ENCODE data around the gene SLC24A4. TPM values are rescaled to one million over a fixed set of nuclear protein-coding genes. Genes with fewer than 3 reads are reported as not detected.

Gene SLC24A4
- total RNA-seq, 1 donor from 2014 or later, result not detected

GRCh38 chr14:92544051-92544720, 221.2 kb downstream of the SLC24A4 start:
- no peak for TF ChIP-seq CTCF (IDR thresholded peaks at IDR 0.05; ENCODE audit: insufficient read depth, low read length, poor library complexity, severe bottlenecking)

GRCh38 chr14:92546347-92547053, 223.5 kb downstream of the SLC24A4 start:
- DNase-seq (ENCODE audit: low read depth), result no peak
- H3K4me3 ChIP-seq (ENCODE audit: low read depth, low read length), result no peak overlapping the region
- H3K27me3 ChIP-seq (ENCODE audit: control insufficient read depth, insufficient read depth, low read length), result no peaks in the 10 kb centered on the region
- TF ChIP-seq CTCF (IDR thresholded peaks at IDR 0.05; ENCODE audit: insufficient read depth, low read length, poor library complexity, severe bottlenecking), result no peak
- no peaks in the 10 kb centered on the region for H3K36me3 ChIP-seq (ENCODE audit: control insufficient read depth, insufficient read depth, low read length)

More at GRCh38 chr14:92544051-92544720, 221.2 kb downstream of the SLC24A4 start:
- Histone ChIP-seq H3K36me3 (ENCODE audit: control insufficient read depth, insufficient read depth, low read length) (no peaks in the 10 kb centered on the region), H3K27me3 (ENCODE audit: control insufficient read depth, insufficient read depth, low read length) (no peaks in the 10 kb centered on the region), H3K4me3 (ENCODE audit: low read depth, low read length) (no peak overlapping the region)
- no peak for DNase-seq (ENCODE audit: low read depth)

- no peak for DNase-seq (ENCODE audit: low read depth)
- no peak for TF ChIP-seq CTCF (IDR thresholded peaks at IDR 0.05; ENCODE audit: insufficient read depth, low read length, poor library complexity, severe bottlenecking)
- H3K36me3 ChIP-seq (ENCODE audit: control insufficient read depth, insufficient read depth, low read length), result no peaks in the 10 kb centered on the region
- H3K4me3 ChIP-seq (ENCODE audit: low read depth, low read length), result no peak overlapping the region
- no peaks in the 10 kb centered on the region for H3K27me3 ChIP-seq (ENCODE audit: control insufficient read depth, insufficient read depth, low read length)
Measured at GRCh38 chr14:92549105-92549858, 226.3 kb downstream of the SLC24A4 start.

DNA sequence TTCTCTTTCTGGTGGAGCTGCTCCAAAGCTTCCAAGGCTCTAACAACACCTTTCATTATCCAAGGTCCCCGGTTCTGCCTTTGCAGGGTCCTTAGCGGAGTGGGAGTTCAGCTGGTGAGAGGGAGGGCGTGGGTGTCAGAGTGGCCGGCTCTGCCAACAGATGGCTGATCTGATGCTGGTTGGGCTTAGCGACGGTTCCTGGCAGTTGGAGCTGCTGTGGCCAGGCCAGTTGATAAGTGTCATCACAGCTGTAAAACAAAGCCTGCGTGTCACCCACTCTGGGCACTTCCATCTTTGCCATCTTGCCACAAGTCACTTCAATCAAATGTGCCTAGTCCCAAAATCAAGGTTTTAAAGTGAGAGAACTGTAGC, 226.9 kb downstream of the SLC24A4 start:
- no peaks in the 10 kb centered on the region for H3K27me3 ChIP-seq (ENCODE audit: control insufficient read depth, insufficient read depth, low read length)
- no peaks in the 10 kb centered on the region for H3K36me3 ChIP-seq (ENCODE audit: control insufficient read depth, insufficient read depth, low read length)
- H3K4me3 ChIP-seq (ENCODE audit: low read depth, low read length), result no peak overlapping the region
- no peak for DNase-seq (ENCODE audit: low read depth)
- TF ChIP-seq CTCF (IDR thresholded peaks at IDR 0.05; ENCODE audit: insufficient read depth, low read length, poor library complexity, severe bottlenecking), result no peak

Other genes with a start within 250 kb of the SLC24A4 start
- gene ATXN3, start 216.6 kb upstream of the SLC24A4 start, total RNA-seq, result 20.7 and 29.0 TPM in 2 replicates
- 234 and 305 TPM in 2 replicates for gene NDUFB1, start 201.5 kb upstream of the SLC24A4 start, total RNA-seq
- gene CPSF2, start 201.2 kb upstream of the SLC24A4 start, total RNA-seq, result 53.7 and 56.7 TPM in 2 replicates
- 5.1 and 6.0 TPM in 2 replicates for gene RIN3, start 190.6 kb downstream of the SLC24A4 start, total RNA-seq

Data from kidney epithelial cell (primary cell).